ENCODE measurements around the gene GZMM.

The GZMM gene

DNA sequence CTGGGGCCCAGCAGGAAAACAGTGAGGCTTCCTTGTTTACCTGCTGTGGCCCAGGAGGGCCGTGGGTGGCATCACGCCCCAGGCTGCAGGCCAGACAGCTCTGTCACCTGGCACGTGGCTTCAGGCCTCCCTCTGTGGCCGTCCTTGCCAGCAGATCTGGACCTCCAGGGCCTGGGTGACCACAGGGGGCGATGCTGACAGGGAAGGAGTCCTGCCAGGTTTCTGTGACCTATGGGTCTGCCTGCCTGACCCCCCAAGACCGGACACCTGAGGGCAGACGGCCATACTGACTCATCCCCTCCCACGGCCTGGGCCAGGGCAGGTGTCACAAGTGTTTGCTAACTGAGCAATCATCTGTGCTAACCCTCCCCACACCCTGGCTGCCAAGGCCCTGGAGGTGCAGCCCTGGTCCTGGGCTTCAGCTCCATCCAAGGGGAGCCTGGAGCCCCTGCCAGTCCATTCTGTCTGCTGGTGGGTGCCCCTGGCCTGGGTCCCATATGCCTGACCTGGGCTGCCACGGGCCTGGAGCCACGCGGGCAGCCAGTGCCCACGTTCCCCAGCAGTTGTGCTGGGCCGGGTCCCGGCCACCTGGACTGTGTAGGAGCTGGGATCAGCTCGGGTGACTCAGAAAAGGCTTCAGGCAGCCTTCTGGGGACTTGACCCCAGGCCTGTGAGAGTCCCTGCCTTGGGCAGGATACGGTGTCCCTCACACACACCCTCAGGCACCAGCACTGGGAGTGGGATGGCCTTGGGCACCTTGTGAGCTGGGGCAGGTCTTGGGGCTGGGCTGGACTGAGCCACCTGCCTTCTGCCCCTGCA is 8.6 kb upstream of the GZMM start:
- no peak for DNase-seq

DNA sequence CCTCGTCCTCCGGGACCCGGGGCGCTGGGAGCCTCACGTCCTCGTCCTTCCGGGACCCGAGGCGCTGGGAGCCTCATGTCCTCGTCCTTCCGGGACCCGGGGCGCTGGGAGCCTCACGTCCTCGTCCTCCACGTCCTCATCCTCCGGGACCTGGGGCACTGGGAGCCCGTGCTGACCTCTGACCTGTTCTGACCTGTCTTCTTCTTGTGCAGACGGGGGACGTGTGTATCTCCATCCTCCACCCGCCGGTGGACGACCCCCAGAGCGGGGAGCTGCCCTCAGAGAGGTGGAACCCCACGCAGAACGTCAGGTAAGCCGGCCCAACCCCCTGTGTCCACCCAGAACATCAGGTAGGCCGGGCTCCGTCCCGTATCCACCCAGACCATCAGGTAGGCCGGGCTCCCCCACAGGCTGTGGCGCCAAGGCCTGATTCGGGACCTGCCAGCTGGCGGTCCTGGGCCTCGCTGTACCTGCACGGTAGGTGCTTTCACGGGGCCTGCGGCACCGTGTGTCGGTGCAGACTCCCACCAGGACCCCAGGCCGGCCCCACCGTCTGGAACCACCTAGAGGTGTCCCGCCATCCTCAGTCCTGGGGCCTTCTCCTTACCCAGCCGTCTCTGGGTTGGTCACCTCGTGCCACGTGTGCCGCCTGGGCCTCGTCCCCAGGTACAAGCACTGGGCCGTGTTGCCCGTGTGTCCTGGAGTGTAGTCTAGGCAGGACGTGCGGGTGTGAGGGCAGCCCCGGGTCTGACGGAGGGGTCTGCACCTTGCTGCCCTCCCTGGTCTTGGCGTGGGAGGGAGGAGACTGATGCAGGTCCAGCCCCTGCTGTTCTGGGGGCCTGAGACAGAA is 7.6 kb upstream of the GZMM start:
- no peak for DNase-seq

DNA sequence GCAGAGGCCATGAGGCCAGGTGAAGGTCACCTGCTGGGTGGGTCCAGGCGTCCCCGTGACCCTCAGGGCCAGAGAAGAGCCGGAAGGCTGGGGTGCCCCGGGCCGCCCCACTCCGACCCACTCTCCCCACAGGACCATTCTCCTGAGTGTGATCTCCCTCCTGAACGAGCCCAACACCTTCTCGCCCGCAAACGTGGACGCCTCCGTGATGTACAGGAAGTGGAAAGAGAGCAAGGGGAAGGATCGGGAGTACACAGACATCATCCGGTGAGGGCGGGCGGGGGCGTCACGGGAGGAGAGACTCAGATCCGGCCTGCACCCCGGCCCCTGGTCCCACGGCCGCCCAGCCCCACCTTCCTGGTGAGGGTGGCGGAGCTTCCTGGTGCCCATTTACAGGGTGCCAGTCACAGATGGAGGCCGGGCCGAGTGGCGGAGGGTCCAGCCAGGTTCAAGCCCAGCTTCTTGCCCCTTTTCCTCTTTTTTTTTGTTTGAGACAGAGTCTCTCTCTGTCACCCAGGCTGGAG is 6.9 kb upstream of the GZMM start:
- no peak for DNase-seq

DNA sequence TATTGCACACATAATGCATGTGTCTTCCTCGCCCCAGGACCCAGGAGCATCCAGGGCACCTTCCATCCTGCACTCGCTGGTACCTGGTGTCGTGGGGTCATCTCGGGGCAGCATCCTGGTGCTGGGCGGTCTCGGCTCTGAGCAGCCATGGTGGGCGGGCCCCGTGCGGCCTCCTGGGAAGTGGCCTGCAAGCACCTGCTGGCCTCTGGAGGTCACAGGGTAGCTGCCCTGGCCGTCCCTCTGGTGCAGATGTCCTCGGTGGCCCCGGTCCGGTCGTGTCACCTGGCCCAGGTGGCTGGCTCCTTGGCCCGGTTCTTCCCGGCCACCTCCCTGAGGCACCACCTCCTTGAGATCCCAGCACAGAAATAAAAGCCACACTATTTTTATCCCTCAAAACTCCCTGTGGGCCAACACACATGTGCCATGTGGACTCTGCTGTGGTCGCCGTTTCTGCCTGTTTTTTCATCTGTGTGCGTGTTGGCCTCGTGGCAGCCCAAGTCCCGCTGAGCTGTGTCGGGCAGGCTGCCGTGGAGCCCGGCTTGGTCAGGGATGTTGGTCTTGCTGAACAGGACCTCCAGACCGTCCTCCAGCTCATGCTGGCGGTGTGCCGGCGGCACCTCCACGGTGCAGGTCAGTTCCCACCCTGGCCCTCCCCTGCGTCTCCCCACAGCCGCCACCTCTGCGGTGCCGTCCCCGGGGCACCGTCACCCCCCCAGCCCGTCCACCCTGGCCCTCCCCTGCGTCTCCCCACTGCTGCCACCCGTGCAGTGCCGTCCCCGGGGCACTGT is 5.0 kb upstream of the GZMM start:
- no peak for DNase-seq

DNA sequence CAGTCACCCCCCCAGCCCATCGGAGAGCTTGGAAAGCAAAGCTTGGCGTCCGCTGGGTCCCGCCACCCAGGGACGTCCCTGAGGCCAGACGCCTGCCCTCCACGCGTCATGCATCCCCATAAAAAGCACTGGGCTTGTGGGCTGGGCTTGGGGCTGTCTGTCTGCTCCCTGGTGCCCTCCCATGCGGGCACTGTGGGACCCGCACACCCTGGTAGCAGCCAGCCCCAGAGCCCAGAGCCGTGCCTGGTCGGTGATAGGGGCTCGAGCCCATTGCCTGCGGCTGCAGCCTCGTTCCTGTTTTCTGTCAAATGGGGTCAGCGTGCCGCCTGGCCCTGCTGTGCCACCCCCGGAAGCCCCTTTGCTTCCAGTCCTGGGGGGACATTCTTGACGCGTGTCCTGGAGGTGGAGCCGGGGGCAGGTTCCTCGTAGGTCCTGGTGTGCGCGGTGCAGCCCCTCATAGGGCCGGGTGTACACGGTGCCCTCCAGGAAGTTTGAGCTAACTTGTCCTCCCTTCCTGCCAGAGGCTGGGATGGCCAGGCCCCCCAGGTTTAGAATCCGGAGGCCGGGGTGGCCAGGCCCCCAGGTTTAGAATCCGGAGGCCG is 4.3 kb upstream of the GZMM start:
- no peak for DNase-seq

DNA sequence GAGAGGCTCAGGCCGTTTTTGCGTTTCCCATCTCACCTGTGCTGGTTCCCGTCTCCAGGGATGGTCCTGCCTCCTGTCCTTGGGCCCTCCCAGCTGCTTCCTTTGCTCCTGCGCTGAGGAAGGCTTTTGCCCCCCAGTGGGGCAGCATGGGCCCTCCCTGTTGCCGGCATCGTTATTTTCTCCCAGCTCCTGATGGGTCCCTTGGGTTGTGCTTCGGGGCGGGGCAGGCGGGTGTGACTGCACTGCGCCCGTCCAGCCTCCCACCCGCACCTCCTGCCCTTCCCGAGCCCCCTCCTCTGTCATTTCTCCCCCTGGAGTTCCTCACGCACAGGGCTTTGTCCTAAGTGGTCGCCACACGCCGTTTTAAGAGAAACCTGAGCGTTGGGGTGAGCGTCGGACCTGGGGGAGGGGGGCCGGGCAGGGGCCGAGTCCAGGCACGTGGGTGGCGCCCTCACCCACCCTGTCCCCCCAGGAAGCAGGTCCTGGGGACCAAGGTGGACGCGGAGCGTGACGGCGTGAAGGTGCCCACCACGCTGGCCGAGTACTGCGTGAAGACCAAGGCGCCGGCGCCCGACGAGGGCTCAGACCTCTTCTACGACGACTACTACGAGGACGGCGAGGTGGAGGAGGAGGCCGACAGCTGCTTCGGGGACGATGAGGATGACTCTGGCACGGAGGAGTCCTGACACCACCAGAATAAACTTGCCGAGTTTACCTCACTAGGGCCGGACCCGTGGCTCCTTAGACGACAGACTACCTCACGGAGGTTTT is 2.8 kb upstream of the GZMM start:
- DNase-seq = no peak

DNA sequence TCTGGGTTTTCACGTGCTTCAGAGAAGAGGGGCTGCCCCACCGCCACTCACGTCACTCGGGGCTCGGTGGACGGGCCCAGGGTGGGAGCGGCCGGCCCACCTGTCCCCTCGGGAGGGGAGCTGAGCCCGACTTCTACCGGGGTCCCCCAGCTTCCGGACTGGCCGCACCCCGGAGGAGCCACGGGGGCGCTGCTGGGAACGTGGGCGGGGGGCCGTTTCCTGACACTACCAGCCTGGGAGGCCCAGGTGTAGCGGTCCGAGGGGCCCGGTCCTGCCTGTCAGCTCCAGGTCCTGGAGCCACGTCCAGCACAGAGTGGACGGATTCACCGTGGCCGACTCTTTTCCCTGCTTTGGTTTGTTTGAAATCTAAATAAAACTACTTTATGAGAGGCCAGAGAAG is 2.2 kb upstream of the GZMM start:
- no peak for DNase-seq

DNA sequence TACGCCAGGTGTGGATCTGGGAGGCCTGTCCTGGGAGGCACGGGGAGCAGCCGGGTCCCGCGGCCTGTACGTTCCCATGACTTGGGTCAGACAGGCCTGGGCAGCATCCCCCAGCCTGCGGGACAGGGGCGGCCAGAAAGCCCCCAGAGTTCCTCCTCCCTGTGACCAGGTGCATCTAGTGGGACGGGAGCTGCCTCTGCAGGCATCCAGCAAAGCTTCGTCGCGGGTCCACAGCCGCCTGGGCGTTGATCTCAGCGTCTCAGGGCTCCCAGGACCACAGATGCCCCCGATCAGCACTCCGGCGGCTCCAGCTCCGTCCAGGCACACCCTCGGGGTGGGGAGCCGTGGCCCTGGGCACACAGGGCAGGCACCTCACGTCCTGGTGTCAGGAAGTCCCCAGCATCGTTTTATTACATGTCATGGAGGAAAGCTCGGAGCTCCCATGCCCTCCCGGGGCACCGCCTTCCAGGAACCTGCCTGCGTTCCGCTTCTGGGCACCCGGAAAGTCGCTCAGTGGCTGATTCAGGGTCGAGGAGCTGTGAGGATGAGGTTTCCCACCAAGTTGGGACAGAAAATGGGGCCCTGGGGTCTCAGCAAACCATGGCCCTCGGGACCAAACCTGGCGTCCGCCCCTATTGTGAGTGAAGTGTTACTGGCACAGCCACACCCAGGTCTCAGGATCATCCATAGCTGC is 1.5 kb upstream of the GZMM start:
- DNase-seq = no peak

DNA sequence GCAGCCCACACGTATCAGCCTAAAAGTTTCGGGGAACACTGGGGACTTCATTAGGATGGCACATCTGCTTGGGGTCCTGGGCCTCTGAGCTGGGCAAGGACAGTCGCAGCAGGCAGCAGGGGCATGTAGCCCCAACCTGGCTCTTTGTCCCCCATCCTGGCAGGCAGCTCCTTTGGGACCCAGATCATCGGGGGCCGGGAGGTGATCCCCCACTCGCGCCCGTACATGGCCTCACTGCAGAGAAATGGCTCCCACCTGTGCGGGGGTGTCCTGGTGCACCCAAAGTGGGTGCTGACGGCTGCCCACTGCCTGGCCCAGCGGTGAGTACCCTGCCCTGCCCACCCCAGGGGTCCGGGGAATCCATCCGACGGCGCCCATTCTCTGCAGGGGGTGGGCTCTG is 3.3 kb downstream of the GZMM start:
- no peak for DNase-seq

DNA sequence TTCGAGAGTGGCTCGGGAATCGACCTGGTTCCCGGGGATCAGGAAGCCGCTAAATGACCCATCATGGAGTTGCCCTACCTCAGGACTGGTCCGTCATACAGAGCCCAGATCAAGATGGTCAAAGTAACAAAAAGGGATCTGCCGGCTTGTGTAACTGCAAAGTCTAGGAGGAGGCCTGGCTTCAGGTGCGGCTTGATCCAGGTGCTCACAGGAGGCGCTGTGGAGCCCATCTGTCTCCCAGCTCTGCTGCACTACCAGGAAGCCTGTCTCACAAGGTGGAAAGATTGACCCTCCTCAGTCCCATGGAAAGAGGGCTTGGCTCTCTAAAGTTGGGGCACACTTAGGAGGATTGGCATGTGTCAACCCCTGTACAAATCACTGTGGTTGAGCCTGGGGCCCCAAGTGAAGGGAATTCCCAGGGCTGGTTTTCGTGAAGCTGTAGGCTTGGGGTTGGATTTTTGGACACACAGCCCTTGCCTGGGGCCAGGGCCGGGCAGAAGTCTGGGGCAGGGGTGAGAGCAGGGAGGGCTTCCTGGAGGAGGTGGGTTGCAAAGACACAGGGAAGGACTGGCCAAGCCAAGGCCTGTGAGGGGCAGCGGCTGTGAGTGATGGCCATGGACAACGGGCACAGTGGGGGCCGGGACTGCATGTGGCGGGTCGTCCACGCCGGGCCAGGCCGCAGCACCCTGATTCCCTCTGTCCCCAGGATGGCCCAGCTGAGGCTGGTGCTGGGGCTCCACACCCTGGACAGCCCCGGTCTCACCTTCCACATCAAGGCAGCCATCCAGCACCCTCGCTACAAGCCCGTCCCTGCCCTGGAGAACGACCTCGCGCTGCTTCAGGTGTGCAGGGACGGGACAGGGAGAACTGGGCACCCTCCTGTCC is 4.2 kb downstream of the GZMM start:
- DNase-seq = no peak

DNA sequence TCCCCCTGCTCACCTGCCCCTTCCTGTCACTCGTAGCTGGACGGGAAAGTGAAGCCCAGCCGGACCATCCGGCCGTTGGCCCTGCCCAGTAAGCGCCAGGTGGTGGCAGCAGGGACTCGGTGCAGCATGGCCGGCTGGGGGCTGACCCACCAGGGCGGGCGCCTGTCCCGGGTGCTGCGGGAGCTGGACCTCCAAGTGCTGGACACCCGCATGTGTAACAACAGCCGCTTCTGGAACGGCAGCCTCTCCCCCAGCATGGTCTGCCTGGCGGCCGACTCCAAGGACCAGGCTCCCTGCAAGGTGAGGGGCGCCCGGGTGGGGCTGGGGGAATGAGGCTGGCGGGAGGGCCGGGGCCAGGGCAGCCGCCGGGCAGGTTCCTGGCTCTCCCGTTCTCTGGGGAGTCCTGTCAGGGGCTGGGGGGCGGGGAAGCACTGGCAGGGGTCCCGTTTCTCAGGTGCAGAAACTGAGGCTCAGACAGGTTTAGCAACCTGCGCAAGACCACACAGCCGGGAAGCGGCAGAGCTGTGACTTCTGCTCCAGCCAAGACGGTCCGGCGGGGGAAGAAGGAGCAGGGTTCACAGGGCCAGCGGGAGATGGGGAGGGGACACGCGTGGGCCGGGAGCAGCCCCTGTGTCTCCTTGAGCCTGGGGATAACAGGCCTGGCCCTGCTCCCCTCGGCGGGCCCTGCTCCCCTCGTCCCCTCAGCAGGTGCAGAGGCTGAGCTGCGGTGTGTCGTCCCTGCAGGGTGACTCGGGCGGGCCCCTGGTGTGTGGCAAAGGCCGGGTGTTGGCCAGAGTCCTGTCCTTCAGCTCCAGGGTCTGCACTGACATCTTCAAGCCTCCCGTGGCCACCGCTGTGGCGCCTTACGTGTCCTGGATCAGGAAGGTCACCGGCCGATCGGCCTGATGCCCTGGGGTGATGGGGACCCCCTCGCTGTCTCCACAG is 5.3 kb downstream of the GZMM start:
- no peak for DNase-seq

DNA sequence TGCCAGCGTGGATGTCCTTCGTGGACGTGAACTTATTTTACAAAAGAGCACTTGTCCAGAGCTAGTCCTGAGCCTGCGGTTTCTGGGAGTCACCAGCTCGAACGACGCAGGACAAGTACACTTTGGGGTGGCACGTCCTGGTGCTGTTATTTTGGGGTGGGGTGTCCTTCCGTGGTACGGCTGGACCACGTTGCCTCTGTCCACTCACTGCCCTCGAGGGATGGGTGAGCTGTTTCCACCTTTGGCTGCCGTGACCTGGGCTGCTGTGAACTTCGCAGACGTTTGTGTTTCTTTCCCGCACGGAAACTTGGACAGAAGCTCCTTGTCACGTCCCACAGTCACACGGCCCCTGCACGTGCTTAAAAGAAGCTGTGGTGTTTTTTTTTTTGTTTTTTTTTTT is 11.0 kb downstream of the GZMM start:
- DNase-seq = no peak

DNA sequence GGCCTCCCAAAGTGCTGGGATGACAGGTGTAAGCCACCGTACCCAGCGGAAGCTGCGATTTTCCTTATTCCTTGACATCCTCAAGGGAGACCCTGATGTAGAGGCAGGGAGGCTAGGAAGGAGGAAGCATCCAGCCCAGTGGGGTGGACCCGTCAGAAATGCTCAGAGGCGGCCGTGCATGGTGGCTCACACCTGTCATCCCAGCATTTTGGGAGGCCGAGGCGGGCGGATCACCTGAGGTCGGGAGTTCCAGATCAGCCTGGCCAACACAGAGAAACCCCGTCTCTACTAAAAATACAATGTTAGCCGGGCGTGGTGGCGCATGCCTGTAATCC is 11.6 kb downstream of the GZMM start:
- no peak for DNase-seq

DNA sequence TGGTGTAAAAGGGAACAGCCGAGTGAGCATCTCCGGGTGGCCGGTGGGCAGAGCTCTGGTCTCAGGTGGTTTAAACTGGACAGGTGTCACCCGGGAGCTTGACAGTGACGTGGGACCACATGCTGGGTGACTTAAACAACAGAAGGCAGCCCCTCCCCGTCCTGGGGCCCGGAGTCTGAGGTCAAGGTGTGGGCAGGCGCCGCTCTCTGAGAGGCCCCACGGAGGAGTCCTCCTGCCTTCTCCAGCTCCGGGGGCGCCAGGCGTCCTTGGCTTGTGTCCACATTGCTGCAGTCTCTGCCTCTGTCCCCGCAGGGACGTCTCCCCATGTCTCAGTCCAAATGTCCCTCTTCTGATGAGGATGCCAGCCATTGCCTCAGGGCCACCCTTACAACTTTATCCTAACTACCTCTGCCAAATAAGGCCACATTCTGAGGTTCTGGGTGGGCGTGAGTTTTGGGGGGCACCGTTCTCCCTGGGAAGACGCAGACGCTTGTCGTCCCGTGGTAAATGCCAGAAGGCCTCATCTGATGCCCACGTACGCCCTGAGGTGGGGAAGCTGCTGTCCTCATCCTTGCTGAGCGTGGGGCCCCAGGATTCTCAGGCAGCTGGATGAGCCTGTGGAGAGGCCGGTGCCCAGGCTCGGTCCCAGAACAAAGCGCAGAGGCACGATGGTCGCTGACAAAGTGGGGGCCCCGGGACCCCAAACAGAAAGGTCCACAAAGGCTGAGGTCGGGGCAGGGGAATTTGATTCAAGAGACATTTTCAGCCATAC is 12.9 kb downstream of the GZMM start:
- DNase-seq = no peak

DNA sequence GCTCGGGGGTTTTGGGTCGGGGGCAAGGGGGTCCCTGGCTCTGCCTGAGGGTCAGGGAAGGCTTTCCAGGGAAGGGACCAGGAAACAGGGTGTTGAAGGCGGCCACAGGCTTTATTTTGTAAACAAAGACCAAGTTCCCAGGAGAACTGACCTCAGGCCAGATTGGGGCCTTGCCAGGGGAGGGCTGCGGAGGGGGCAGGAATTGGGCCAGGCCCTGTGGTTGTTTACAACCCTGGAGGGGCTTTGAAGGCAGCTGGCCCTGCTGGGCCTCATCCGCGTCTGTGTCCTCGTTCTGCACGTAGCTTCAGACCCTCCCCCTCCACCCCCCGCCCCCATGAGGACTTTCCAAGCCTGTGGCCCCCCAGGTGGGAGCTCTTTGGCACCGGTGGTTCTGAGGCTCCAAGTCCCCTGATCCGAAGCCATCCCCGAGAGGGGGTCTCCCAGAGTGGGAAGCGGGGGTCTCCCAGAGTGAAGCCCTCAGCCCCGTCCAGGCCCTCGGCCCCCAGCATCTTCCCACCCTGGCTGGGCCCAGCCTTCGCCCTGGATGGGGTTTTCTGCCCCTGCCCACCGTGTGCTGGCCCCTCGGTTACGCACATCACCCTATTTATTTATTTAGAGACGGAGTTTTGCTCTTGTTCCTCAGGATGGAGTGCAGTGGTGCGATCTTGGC is 15.1 kb downstream of the GZMM start:
- no peak for DNase-seq

DNA sequence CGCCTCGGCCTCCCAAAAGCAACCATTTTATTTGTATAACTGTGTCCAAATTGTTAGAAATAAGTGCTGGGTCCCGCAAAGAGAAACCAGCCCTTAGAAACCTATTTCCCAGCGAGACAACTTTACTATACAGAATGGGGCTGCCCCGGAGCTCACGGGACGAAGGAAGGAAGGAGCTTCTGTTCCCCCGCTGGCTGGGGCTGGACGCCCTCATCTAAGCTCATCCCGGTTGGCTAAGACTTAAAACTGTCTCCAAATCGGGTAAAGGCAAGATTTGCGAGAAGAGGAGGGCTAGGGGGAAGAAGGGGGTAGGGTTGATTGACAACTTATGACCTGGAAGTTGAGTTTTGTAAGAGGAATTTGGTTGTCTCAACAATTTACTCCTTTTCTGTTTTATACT is 16.3 kb downstream of the GZMM start:
- DNase-seq = no peak

DNA sequence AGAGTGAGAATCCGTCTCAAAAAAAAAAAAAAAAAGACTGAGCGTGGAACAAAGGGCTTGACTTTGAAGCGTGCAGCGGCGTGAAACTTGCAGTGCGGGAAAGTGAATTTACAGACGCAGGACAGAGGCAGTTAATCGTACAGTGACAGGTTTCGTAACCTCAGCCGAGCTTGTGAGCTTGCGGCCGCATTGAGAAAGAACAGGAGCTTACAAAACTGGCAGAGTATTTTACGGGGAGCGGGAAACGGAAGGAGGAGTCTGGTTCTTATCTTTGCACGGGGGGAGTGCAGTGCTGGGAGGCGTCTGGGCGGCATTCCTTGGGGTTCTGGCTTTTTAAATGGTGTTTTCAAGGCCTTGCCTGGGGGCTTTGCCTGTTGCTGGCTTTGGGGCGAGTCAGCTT is 22.6 kb downstream of the GZMM start:
- DNase-seq = no peak

DNA sequence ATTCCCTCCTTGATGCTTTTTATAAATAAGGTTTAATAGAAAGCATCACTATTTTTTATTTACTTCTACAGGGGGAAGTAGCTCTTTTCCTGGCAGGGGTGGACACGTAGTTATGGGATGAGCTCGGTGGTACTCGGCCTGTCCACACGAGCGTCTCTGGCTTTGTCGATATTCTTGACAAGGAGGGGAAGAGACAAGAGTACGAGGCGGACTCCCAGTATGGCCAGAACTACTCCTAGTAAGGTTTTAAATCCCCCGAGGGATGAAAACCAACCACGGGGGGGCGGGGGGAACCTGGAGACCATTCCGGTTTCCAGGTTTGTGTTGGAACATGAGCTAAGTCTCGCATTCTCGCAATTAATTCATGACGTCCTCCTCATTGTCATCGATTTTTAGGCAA is 23.0 kb downstream of the GZMM start:
- no peak for DNase-seq
